COLO668 (cell line): ENCODE data around the gene FMNL2.

Source experiments
- DNase-seq: peaks from one replicate; lab custom pipeline; 2025; ENCODE audit not compliant: unreplicated experiment; lab: John Stamatoyannopoulos, UW

FMNL2 gene

DNA sequence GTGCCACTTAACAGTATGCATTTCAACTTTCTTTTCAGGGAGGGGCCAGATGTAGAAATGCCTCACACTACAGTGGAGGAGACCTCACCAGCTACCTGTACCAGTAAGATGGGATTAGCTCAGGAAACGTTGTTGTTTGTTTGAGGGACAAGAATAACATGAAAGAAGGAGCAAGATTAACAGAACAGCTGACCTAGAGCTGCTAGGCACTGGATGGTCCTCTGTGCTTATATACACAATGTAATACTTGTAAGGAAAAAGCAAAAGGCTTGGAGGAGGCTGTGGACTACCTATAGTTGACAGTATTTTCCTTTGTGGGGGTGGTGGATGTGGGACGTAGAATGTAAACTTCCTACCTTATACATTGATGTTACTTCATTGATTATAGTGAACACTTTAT lies 154.4 kb downstream of the FMNL2 start:
- no peak for DNase-seq

GRCh38 chr2:152490686-152491455 lies 155.9 kb downstream of the FMNL2 start:
- no peak for DNase-seq

- no peak for DNase-seq
Observed at GRCh38 chr2:152492131-152492530, 157.2 kb downstream of the FMNL2 start.

DNA sequence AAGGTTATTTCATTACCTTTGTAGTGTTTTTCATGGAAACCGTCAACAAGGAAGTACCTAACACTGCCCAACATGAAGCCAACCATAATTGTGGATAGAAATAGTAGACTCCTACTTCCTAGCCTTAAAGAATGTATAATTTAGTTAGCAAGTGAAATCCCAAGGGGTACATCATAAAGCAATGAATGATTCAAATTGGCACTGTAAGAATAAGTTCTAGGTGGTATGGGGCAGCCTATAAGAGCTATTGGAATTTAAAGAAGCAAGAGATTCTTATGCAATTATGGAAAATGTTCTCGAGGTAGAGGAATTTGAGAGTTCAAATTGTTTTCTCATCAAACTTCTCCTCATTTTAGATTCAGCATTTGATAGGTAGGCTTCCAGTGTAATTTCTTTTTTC lies 157.9 kb downstream of the FMNL2 start:
- no peak for DNase-seq

GRCh38 chr2:152493417-152493816 lies 158.4 kb downstream of the FMNL2 start:
- DNase-seq, result no peak

- DNase-seq, result no peak
Observed at GRCh38 chr2:152493945-152494528, 159.1 kb downstream of the FMNL2 start.

GRCh38 chr2:152496371-152496770 lies 161.4 kb downstream of the FMNL2 start:
- DNase-seq, result no peak

GRCh38 chr2:152497481-152498052 lies 162.6 kb downstream of the FMNL2 start:
- no peak for DNase-seq

DNA sequence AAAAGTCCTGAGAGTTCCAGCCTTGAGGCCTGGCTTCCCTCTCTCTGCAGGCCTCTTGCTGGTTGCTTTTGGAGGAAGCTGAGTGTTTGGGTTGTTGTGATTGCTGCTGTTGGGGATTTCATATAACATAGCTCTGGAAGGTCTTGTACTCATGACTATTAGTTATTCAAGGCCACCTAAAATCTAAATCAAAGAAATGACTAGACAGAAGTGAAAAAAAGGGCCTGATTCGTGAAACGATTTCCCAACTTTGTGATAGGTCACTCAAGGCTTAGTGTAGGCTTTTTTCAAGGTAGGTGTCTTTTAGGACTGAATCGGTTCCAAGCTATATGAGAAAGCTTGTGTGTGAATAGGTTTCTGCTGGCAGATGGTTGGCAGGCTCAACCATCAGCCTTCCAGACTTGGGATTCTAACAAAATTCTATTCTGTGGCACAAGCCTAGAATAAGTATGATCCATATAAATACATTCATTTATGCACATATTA lies 164.4 kb downstream of the FMNL2 start:
- no peak for DNase-seq

- no peak for DNase-seq
Observed at GRCh38 chr2:152499896-152500735, 165.1 kb downstream of the FMNL2 start.

- no peak for DNase-seq
Observed at GRCh38 chr2:152500772-152501171, 165.8 kb downstream of the FMNL2 start.

DNA sequence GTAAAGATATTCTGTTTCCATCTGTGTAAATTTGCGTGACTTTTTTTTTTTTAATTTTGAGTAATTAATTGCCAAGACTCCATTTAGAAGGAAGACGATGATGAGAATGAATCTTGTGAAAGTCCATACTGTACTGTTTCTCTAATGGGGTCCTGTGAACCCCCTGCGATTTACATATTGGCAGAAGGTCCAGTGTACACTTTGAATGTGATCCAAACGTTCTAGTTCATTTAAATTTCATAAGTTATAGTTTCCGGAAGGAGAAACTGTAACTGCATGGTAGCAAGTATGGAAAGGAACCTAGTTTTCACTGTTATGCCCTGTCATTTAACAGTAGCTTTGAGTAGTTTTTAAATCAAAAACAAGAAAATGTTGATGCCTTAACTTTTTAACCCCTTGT lies 166.7 kb downstream of the FMNL2 start:
- DNase-seq, result no peak

- DNase-seq, result no peak
Observed at GRCh38 chr2:152504618-152505017, 169.6 kb downstream of the FMNL2 start.

GRCh38 chr2:152505495-152505906 lies 170.5 kb downstream of the FMNL2 start:
- DNase-seq, result no peak

DNA sequence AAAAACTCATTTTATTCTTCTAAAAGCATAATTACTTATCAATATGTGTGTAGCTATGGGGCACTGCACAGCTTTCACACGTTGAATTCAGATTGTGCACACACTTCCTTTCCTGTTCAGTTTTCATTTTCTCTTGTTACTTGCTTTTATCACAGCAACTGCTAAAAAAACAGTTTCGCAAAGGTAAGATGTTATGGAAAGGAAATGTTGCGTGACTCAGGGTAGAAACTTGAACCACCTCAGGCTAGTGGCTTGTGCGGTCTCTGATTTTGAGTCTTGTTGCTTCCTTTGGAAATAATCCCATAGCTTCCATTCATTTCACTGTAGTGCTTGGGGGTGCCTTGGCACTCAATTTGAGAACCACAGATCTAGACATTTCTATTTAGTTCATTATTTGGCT lies 171.9 kb downstream of the FMNL2 start:
- no peak for DNase-seq

DNA sequence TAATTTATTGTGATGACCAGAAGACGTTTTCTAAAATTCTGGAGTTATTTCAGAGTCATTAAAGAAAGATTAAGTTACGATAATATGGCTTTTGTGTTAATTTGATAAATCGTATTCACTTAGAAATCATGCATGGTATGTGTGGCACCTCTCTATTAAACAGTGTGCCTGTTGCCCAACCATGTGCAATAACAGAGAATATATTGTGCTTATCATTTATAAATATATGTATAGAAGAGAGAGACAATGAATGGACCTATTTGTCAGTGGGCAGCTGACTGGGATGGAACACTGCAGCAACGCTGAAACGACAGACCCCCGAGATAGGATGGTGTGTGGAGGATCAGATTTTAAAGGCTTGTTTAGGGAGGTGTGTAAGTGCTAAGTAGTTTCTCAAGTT lies 172.9 kb downstream of the FMNL2 start:
- DNase-seq, result no peak

- DNase-seq, result no peak
Observed at GRCh38 chr2:152508446-152508845, 173.5 kb downstream of the FMNL2 start.

- no peak for DNase-seq
Observed at GRCh38 chr2:152509772-152510491, 175.0 kb downstream of the FMNL2 start.

DNA sequence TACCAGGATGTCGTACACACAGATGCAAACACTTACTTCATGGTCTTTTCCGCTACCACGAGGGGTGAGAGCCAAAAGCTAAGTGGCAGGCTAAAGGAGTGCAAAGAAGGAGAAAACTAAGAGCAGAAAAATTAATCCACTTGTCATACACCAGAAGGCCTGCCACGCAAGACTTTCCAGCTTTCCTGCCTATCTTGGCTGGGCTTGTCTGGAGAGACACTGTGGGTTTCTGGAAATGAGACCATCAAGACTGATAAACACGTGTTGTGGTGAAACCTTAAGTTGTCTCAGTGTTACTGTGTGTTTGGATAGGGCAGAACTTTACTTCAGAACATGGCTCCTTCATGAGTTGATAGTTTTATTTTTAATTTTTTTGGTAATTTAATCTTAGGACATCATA lies 175.6 kb downstream of the FMNL2 start:
- DNase-seq, result no peak

DNA sequence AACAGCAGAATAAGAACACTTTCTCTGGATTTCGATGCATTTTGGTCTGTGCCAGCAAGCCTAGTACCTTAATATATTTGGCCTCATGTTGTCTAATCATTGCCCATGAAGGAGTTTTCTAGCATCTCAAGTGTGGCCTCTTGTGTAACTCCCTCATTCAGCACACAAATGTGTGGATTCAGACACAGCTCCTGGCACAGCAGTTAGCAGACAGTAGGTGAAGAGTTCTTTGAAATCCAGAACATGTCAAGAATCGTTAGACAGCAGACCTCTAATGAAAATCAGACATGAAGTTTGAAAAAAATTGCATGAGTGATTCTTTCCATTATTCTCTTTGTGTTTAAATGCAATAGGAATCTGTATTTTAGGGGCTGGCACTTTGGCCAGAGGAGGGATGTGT lies 177.0 kb downstream of the FMNL2 start:
- DNase-seq, result no peak

DNA sequence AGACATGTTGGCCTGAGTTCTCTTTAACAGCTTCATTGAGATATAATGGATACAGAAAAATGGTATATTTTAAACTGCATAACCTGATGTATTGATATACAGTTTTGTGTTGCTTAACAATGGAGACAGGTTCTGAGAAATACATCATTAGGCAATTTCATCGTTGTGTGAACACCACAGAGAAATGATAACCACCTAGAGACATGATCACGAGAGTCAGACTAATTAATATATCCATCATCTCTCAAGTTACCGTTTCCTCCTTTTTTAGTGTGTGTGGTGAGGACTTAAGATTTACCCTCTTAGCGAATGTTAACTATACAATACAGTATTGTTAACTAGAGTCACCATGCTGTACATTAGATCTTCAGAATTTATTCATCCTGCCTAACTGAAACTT lies 178.1 kb downstream of the FMNL2 start:
- no peak for DNase-seq
